GM19328 (cell line): ENCODE data around the gene CLN3.
"Not testable (repeated sequence)": the region's sequence is repeated elsewhere in the genome, so short reads cannot be mapped to it uniquely, and the experiment has no call there.

Source experiments
- ATAC-seq: cut with Tn5 transposase; IDR thresholded peaks from one replicate; pipeline ENCODE4 v1.9.1; 2021; ENCODE audit warnings: mild to moderate bottlenecking, moderate library complexity; ENCODE audit not compliant: unreplicated experiment

CLN3 gene

GRCh38 chr16:28495098-28495793 lies 3.4 kb upstream of the CLN3 start:
- no peak for ATAC-seq

- no peak for ATAC-seq
Measured at GRCh38 chr16:28494121-28494851, 2.4 kb upstream of the CLN3 start, which contains the start of gene APOBR. TSS of gene APOBR (plus strand) at chr16:28494643. CDS start at chr16:28494682, 39 bp downstream.

- ATAC-seq, result no peak
Measured at GRCh38 chr16:28492511-28492910, 637 bp upstream of the CLN3 start.

GRCh38 chr16:28491230-28491969 lies 474 bp downstream of the CLN3 start:
- ATAC-seq, result no peak

- ATAC-seq, result no peak
Measured at GRCh38 chr16:28486266-28486665, 5.6 kb downstream of the CLN3 start.

- not testable (repeated sequence) for ATAC-seq
Measured at GRCh38 chr16:28483361-28483760, 8.5 kb downstream of the CLN3 start.

GRCh38 chr16:28482026-28482425 lies 9.8 kb downstream of the CLN3 start:
- ATAC-seq, result no peak

GRCh38 chr16:28478506-28479180 lies 13.2 kb downstream of the CLN3 start:
- no peak for ATAC-seq

GRCh38 chr16:28477311-28477920 lies 14.5 kb downstream of the CLN3 start:
- ATAC-seq, result no peak

GRCh38 chr16:28475221-28475620 lies 16.7 kb downstream of the CLN3 start:
- ATAC-seq, result no peak

- no peak for ATAC-seq
Measured at GRCh38 chr16:28473714-28474265, 18.1 kb downstream of the CLN3 start.

- ATAC-seq, result not testable (repeated sequence)
Measured at GRCh38 chr16:28447081-28447480, 44.8 kb downstream of the CLN3 start.

- not testable (repeated sequence) for ATAC-seq
Measured at GRCh38 chr16:28446388-28446787, 45.5 kb downstream of the CLN3 start.

- ATAC-seq, result not testable (repeated sequence)
Measured at GRCh38 chr16:28443943-28444342, 47.9 kb downstream of the CLN3 start.

- ATAC-seq, result not testable (repeated sequence)
Measured at GRCh38 chr16:28438899-28439298, 53.0 kb downstream of the CLN3 start.

GRCh38 chr16:28435340-28435739 lies 56.5 kb downstream of the CLN3 start:
- ATAC-seq, result not testable (repeated sequence)
